Endothelial cell (in vitro differentiated cells): Measurements from ENCODE around the gene SAT1. TPM values are rescaled to one million over a fixed set of nuclear protein-coding genes. Genes with fewer than 3 reads are reported as not detected.

Source experiments
- DNase-seq: peaks from one replicate; pipeline ENCODE4 v3.0.0; 2021; ENCODE audit warnings: low spot score
- H3K27ac Mint-ChIP-seq: one replicate; pipeline ENCODE4 v1.8.0; 2021; ENCODE audit warnings: mixed read lengths, inconsistent platforms; ENCODE audit not compliant: unreplicated experiment
- H3K27me3 Mint-ChIP-seq: one replicate; pipeline ENCODE4 v1.8.0; 2021; ENCODE audit warnings: mild to moderate bottlenecking, moderate library complexity, mixed read lengths, inconsistent platforms; ENCODE audit not compliant: unreplicated experiment
- H3K36me3 Mint-ChIP-seq: one replicate; pipeline ENCODE4 v1.8.0; 2021; ENCODE audit warnings: mild to moderate bottlenecking, low read depth, mixed read lengths, inconsistent platforms; ENCODE audit not compliant: unreplicated experiment
- H3K4me1 Mint-ChIP-seq: one replicate; pipeline ENCODE4 v1.8.0; 2021; ENCODE audit warnings: mild to moderate bottlenecking, mixed read lengths, inconsistent platforms; ENCODE audit not compliant: unreplicated experiment
- H3K4me3 Mint-ChIP-seq: one replicate; pipeline ENCODE4 v1.8.0; 2021; ENCODE audit warnings: mild to moderate bottlenecking, mixed read lengths, inconsistent platforms; ENCODE audit not compliant: unreplicated experiment
- H3K9me3 Mint-ChIP-seq: one replicate; pipeline ENCODE4 v1.8.0; 2021; ENCODE audit warnings: mixed read lengths, inconsistent platforms; ENCODE audit not compliant: unreplicated experiment
- total RNA-seq: library from RNA; stranded (reverse); fragmentation: NEBNext Ultra II Directional; extraction: Animal tissue kit (Norgen Biotek cat#: 25700); gene quantifications from one replicate; pipeline ENCODE4 v1.2.1, GENCODE V29; 2021; ENCODE audit not compliant: unreplicated experiment
- TF ChIP-seq, protein P1 (sequence below): fragments of 200-600 bp; sonication (generic); IDR thresholded peaks from one replicate; pipeline ENCODE4 v1.5.0; 2021; ENCODE audit warnings: antibody characterized with exemption; ENCODE audit not compliant: unreplicated experiment

Gene SAT1
- total RNA-seq, 1 donor from 2014 or later, result 479 TPM

- TF ChIP-seq, protein P1, sequence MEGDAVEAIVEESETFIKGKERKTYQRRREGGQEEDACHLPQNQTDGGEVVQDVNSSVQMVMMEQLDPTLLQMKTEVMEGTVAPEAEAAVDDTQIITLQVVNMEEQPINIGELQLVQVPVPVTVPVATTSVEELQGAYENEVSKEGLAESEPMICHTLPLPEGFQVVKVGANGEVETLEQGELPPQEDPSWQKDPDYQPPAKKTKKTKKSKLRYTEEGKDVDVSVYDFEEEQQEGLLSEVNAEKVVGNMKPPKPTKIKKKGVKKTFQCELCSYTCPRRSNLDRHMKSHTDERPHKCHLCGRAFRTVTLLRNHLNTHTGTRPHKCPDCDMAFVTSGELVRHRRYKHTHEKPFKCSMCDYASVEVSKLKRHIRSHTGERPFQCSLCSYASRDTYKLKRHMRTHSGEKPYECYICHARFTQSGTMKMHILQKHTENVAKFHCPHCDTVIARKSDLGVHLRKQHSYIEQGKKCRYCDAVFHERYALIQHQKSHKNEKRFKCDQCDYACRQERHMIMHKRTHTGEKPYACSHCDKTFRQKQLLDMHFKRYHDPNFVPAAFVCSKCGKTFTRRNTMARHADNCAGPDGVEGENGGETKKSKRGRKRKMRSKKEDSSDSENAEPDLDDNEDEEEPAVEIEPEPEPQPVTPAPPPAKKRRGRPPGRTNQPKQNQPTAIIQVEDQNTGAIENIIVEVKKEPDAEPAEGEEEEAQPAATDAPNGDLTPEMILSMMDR, result no peak
- peaks cover 12% of the 10 kb centered on the region for H3K4me1 Mint-ChIP-seq
- no peaks in the 10 kb centered on the region for H3K27me3 Mint-ChIP-seq
- no peaks in the 10 kb centered on the region for H3K9me3 Mint-ChIP-seq
- no peak overlapping the region for H3K27ac Mint-ChIP-seq
- H3K4me3 Mint-ChIP-seq, result no peak overlapping the region
- H3K36me3 Mint-ChIP-seq, result no peaks in the 10 kb centered on the region
- DNase-seq, result no peak
Observed at GRCh38 chrX:23797371-23798128, 14.6 kb downstream of the SAT1 start.

DNA sequence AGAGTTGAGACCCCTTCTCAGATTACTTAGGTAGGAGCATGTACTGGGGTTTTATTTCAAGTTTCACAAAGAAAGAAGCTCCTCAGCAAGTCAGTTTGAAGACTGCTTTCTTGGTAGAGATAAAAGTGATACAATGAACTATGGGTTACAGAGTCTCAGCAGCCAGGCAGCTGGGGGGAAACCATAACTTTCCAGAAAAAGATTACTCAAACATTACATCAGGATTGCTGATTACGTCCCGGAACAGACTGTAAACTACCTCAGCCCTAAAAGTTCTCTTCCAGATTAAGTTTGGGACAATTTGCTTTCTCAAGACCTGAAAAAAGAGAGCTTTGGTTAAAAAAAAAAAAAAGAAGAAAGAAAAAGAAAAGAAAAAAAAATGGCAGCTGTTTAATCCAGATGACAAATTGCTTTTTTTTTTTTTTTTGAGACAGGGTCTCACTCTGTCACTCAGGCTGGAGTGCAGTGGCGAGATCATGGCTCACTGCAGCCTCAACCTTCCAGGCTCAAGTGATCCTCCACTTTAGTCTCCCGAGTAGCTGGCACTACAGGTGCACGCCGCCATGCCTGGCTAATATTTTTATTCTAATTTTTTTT lies 16.6 kb downstream of the SAT1 start:
- TF ChIP-seq, protein P1, result no peak
- no peak for DNase-seq
- H3K27me3 Mint-ChIP-seq, result no peaks in the 10 kb centered on the region
- no peak overlapping the region for H3K27ac Mint-ChIP-seq
- no peaks in the 10 kb centered on the region for H3K9me3 Mint-ChIP-seq
- no peak overlapping the region for H3K4me3 Mint-ChIP-seq
- no peaks in the 10 kb centered on the region for H3K36me3 Mint-ChIP-seq
- peaks cover 19% of the 10 kb centered on the region for H3K4me1 Mint-ChIP-seq

- Mint-ChIP-seq H3K4me1 (peaks cover 12% of the 10 kb centered on the region), H3K9me3 (no peaks in the 10 kb centered on the region), H3K27me3 (no peaks in the 10 kb centered on the region), H3K36me3 (no peaks in the 10 kb centered on the region), H3K4me3 (no peak overlapping the region), H3K27ac (no peak overlapping the region)
- no peak for DNase-seq
- TF ChIP-seq, protein P1, result no peak
Observed at GRCh38 chrX:23802431-23802830, 19.5 kb downstream of the SAT1 start.

DNA sequence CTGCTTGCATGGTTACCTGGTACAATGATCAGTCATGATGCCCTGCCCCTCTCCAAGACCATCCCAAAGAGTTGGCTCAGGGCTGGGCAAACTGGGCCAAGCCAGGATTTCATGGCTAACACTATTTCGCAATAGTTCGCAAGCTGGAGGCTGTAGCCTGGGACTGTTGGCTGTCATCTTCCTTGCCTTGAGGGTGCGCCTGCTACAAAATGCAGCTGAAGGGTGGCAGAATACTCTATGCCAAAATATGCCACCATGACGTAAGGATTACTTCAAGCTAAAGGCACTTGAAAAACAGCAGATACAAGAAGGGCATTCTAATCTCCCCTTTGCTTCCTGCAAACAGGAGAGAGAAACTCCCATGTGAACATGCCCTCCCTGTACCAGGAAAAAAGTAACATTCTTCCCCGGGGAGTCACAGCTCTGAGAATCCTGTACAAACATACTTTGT lies 21.0 kb downstream of the SAT1 start:
- DNase-seq, result no peak
- Mint-ChIP-seq H3K36me3 (no peaks in the 10 kb centered on the region), H3K9me3 (no peaks in the 10 kb centered on the region), H3K4me3 (no peak overlapping the region), H3K27me3 (no peaks in the 10 kb centered on the region), H3K4me1 (peaks cover 12% of the 10 kb centered on the region), H3K27ac (peak overlapping the region; percentile 48)
- TF ChIP-seq, protein P1, result no peak

DNA sequence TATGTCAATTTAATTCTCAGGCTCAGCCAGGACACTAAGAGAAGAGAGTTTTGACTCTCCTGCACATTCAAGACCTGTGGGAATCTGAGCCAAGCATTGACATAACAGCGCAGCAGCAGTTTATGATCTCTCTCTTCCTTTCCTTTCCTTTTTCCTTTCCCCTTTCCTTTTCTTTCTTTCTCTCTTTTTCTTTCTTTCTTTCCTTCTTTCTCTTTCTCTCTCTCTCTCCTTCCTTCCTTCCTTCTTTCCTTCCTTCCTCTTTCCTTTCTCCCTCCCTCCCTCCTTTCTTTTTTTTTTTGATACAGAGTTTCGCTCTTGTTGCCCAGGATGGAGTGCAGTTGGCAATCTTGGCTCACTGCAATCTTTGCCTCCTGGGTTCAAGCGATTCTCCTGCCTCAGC lies 21.6 kb downstream of the SAT1 start:
- TF ChIP-seq, protein P1, result no peak
- Mint-ChIP-seq H3K36me3 (no peaks in the 10 kb centered on the region), H3K4me3 (no peak overlapping the region), H3K27ac (peak overlapping the region; percentile 48), H3K9me3 (no peaks in the 10 kb centered on the region), H3K4me1 (peaks cover 12% of the 10 kb centered on the region), H3K27me3 (no peaks in the 10 kb centered on the region)
- no peak for DNase-seq
